ENCODE measurements around the gene ETAA1.

The ETAA1 gene

GRCh38 chr2:67436221-67436620 is 39.1 kb downstream of the ETAA1 start:
- DNase-seq (ENCODE audit: low read depth in 2 of 3, low spot score in 1 of 3) = no peak

- no peak for DNase-seq (ENCODE audit: low read depth in 2 of 3, low spot score in 1 of 3)
These were observed 40.0 kb downstream of the ETAA1 start for GRCh38 chr2:67437114-67437513.

GRCh38 chr2:67438337-67438736 is 41.2 kb downstream of the ETAA1 start:
- no peak for DNase-seq (ENCODE audit: low read depth in 2 of 3, low spot score in 1 of 3)

- DNase-seq (ENCODE audit: low read depth in 2 of 3, low spot score in 1 of 3) = no peak
These were observed 48.6 kb downstream of the ETAA1 start for GRCh38 chr2:67445652-67446268.

GRCh38 chr2:67446491-67446911 is 49.4 kb downstream of the ETAA1 start:
- DNase-seq (ENCODE audit: low read depth in 2 of 3, low spot score in 1 of 3) = no peak

GRCh38 chr2:67448648-67449047 is 51.5 kb downstream of the ETAA1 start:
- DNase-seq (ENCODE audit: low read depth in 2 of 3, low spot score in 1 of 3) = no peak

- no peak for DNase-seq (ENCODE audit: low read depth in 2 of 3, low spot score in 1 of 3)
These were observed 54.1 kb downstream of the ETAA1 start for GRCh38 chr2:67451086-67451832.

GRCh38 chr2:67453310-67453709 is 56.2 kb downstream of the ETAA1 start:
- no peak for DNase-seq (ENCODE audit: low read depth in 2 of 3, low spot score in 1 of 3)

- DNase-seq (ENCODE audit: low read depth in 2 of 3, low spot score in 1 of 3) = no peak
These were observed 58.3 kb downstream of the ETAA1 start for GRCh38 chr2:67455219-67456142.

GRCh38 chr2:67456428-67456827 is 59.3 kb downstream of the ETAA1 start:
- no peak for DNase-seq (ENCODE audit: low read depth in 2 of 3, low spot score in 1 of 3)

- no peak for DNase-seq (ENCODE audit: low read depth in 2 of 3, low spot score in 1 of 3)
These were observed 60.6 kb downstream of the ETAA1 start for GRCh38 chr2:67457699-67458098.

- DNase-seq (ENCODE audit: low read depth in 2 of 3, low spot score in 1 of 3) = no peak
These were observed 62.6 kb downstream of the ETAA1 start for GRCh38 chr2:67459761-67460160.
